Measurements from ENCODE around the gene GPR78. TPM values are rescaled to one million over a fixed set of nuclear protein-coding genes. Genes with fewer than 3 reads are reported as not detected.

Gene GPR78
- total and polyA plus RNA-seq, 2 of the 4 experiments (the other 2 are of a cell fraction), result under 0.01 to 0.10 TPM

DNA sequence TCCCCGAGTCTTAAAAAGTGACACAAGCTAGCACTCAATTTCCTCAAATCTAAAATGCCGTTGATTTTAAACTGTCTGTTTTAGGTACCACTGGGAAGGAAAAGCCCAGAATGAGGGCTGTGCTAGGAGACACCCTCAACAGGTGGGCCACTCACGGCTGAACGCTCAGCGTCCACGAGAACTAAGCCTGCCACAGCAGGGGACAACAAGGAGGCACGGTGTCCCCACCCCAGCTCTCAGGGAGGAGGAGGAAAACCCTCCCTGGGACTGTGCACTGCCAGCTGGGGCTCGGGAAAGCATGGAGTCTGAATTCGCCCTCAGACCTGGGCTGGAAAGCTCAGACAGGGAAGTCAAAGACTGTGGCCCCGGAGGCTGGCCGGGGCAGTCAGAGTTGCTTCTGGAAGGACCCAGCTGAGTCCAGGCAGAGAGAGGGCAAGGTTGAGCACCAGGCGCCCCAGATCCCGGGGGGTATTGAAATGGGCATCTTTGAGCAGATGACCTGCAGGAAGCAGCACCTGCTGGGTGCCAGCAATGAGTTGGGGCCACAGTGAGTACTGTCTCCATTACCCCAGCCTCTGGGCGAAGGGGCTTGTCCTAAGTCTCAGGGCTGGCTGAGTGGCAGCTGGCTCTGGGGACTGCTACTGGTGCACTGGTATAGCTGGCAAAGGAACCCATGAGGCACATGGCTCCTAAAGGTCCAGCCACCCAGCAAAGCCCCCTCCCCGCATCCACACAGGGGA, 11.6 kb downstream of the GPR78 start (continued):
- no peak for TF ChIP-seq SMC3 (IDR thresholded peaks at IDR 0.05; ENCODE audit: low read depth, low read length)

DNA sequence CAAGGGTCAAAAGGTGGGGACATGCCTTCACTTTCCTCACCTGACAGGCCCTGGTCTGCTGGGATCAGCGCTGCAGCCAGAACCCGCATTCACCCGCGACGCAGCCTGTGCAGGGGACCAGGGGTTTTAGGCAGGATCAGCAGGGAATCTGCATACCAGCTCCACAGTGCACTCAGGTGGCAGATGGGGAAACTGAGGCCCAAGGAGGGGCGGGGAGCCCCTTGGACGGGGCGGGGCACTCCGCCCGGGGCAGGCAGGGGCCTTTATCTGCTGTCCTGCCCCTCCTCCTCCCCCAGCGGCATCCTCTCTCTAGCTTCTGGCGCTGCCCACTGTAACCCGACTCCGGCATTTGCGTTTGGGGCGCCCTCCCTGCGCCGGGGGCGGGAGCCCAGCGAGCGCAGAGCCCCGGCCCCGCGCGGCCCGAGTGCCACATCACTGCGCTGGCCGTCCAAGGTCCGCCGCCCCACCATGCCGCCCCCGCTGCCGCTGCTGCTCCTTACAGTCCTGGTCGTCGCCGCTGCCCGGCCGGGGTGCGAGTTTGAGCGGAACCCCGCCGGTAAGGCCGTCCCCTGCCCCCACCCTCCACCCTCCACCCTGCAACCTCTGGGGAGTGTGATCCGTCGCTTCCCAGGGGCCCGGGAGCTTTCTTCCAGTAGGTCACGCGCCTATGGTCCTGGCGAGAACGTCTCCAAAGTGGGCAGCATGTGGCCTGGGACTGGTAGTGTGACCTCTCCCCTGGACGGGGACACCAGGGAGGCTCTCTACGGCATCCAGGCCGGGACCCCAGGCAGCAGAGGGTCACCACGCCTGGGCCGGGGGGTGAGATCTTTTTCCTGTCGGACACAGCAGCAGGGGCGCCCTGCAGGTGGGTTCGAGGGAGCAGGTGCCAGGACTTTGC, 12.4 kb downstream of the GPR78 start, which contains the start of gene CPZ:
Gene CPZ, plus strand, starts transcription at position 400 of the 898 bp plus-strand sequence. Its CDS starts 69 bp downstream, at position 469.
- no peak within 1 kb of the TSS for H2BK20ac ChIP-seq (ENCODE audit: low read depth, low read length)
- TF ChIP-seq MXI1 (IDR thresholded peaks at IDR 0.05; ENCODE audit: borderline replicate concordance, low read depth, low read length), result 0 out of 2 replicates have a peak, but pooled peaks have one; percentile 5
- peak; percentile 82; the same call in 1 of the 2 replicates for TF ChIP-seq MAZ (IDR thresholded peaks at IDR 0.05; ENCODE audit: borderline replicate concordance, low read depth, low read length)
- TF ChIP-seq, protein P1, sequence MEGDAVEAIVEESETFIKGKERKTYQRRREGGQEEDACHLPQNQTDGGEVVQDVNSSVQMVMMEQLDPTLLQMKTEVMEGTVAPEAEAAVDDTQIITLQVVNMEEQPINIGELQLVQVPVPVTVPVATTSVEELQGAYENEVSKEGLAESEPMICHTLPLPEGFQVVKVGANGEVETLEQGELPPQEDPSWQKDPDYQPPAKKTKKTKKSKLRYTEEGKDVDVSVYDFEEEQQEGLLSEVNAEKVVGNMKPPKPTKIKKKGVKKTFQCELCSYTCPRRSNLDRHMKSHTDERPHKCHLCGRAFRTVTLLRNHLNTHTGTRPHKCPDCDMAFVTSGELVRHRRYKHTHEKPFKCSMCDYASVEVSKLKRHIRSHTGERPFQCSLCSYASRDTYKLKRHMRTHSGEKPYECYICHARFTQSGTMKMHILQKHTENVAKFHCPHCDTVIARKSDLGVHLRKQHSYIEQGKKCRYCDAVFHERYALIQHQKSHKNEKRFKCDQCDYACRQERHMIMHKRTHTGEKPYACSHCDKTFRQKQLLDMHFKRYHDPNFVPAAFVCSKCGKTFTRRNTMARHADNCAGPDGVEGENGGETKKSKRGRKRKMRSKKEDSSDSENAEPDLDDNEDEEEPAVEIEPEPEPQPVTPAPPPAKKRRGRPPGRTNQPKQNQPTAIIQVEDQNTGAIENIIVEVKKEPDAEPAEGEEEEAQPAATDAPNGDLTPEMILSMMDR (conservative IDR thresholded peaks at IDR 0.05; ENCODE audit: low read depth, low read length), result no peak

More for the DNA sequence above, 12.4 kb downstream of the GPR78 start, which contains the start of gene CPZ:
- WGBS, 2 experiments (ENCODE audit: extremely low coverage in 2 of 2, insufficient read length in 1 of 2), result 39% methylated on average over 5 of the region's 58 CpGs; no CpG with 5 or more reads in 1 of the 2 experiments
- Histone ChIP-seq H3K56ac (ENCODE audit: extremely low read depth, insufficient read depth, low read length) (no peak within 1 kb of the TSS), H3K4ac (ENCODE audit: low read depth, low read length) (no peak within 1 kb of the TSS), H2AK9ac (replicated peaks; ENCODE audit: low read depth, low read length, poor library complexity) (peak within 1 kb of the TSS; percentile 8), H2BK120ac (ENCODE audit: low read depth, low read length) (no peak within 1 kb of the TSS), H4K20me1 (ENCODE audit: insufficient read depth, low read length) (peaks cover 10% of the 10 kb centered on the region), H2BK5ac (ENCODE audit: low read depth, low read length, poor library complexity, severe bottlenecking) (no peak within 1 kb of the TSS), H3K9ac (ENCODE audit: low read depth, low read length) (peak within 1 kb of the TSS; percentile 67; the same call in 1 of the 2 replicates), H3K4me1 (ENCODE audit: control insufficient read depth, insufficient read depth, low read length) (peaks cover 9% of the 10 kb centered on the region; the same call in 1 of the 2 replicates), H3K18ac (ENCODE audit: low read depth, low read length) (peak within 1 kb of the TSS; percentile 30; the same call in 1 of the 2 replicates), H4K8ac (ENCODE audit: low read depth in 2 of 2, low read length in 2 of 2) (no peak within 1 kb of the TSS), H3K36me3 (ENCODE audit: control insufficient read depth, insufficient read depth, low read length) (peaks cover 5% of the 10 kb centered on the region; the same call in 1 of the 2 replicates), H3K4me3 (ENCODE audit: insufficient read depth, low read depth, low read length) (peak within 1 kb of the TSS; percentile 66), H3K23ac (ENCODE audit: low read depth, low read length) (no peak within 1 kb of the TSS), H3K14ac (replicated peaks; ENCODE audit: low read depth, low read length) (no peak within 1 kb of the TSS), H3K9me3 (ENCODE audit: control insufficient read depth, insufficient read depth, low read length) (no peaks in the 10 kb centered on the region), H4K5ac (ENCODE audit: low read depth, low read length) (no peak within 1 kb of the TSS; the same call in 1 of the 2 replicates), H2AK5ac (ENCODE audit: low read depth, low read length) (no peak within 1 kb of the TSS), H4K91ac (ENCODE audit: insufficient read depth, low read depth, low read length) (no peak within 1 kb of the TSS), H2BK15ac (ENCODE audit: low read depth, low read length) (no peak within 1 kb of the TSS), H2AFZ (replicated peaks; ENCODE audit: low read length, poor library complexity) (peak within 1 kb of the TSS; percentile 1), H3K27ac (ENCODE audit: insufficient read depth, low read length) (peak within 1 kb of the TSS; percentile 18; the same call in 1 of the 2 replicates), H3K9me1 (ENCODE audit: insufficient read depth, low read length) (no peaks in the 10 kb centered on the region), H3K27me3 (ENCODE audit: control insufficient read depth, insufficient read depth, low read length) (peaks cover 43% of the 10 kb centered on the region), H3K79me1 (ENCODE audit: low read depth in 1 of 2, low read length in 2 of 2) (no peaks in the 10 kb centered on the region), H3K4me2 (ENCODE audit: low read depth, low read length) (peak within 1 kb of the TSS; percentile 49; the same call in 1 of the 2 replicates)
- peak; percentile 50 for DNase-seq
- POLR2A ChIA-PET (ENCODE audit: unreplicated experiment), result no interaction called here
- in situ Hi-C loops (cut with MboI; ENCODE audit: low sequenced_read_pairs) (loop anchor here (5.0 kb wide), 1 partner anchor 130 kb away; no protein-coding TSS in a partner anchor), intact Hi-C loops (cut with micrococcal nuclease) (no loop called here), dilution Hi-C loops (cut with HindIII; ENCODE audit: low sequenced_read_pairs, unreplicated experiment) (no loop called here)
- CTCF ChIA-PET, result interaction anchor here (1.0 to 1.2 kb wide), 3 partner anchors 61 to 123 kb away, joined by 3 to 4 read pairs (median 4); no protein-coding TSS in a partner anchor
- BruUV-seq (replicated peaks), result TSS peak; percentile 13
- peak; percentile 83 for ATAC-seq (ENCODE audit: low read depth)

Data from IMR-90 (cell line).